Stomach (tissue), 9 donors: ENCODE data around the gene IGFALS. TPM values are rescaled to one million over a fixed set of nuclear protein-coding genes. Genes with fewer than 3 reads are reported as not detected.

Experiments used
- DNase-seq, 2 donors: peaks; one replicate each; pipeline versions ENCODE4 v3.0.0 to v3.0.0-alpha.2; 2013 to 2019
- H3K27ac ChIP-seq, 5 donors: fragments of 200-600 bp in 4 of 5; sonication (generic) in 4 of 5; one replicate each; pipeline ENCODE4 v1.5.1; 2013 to 2019; ENCODE audit warnings: mild to moderate bottlenecking in 1 of 5, moderate library complexity in 1 of 5
- H3K27me3 ChIP-seq, 3 donors: fragments of 200-600 bp; sonication (generic); one replicate each; pipeline ENCODE4 v1.5.1; 2017 to 2019; ENCODE audit warnings: mixed run types in 1 of 3
- H3K36me3 ChIP-seq, 4 donors: fragments of 200-600 bp; sonication (generic); 1 replicate in 3 of 4; 2 replicates in 1 of 4; pipeline ENCODE4 v1.5.1; 2016 to 2019
- H3K4me1 ChIP-seq, 4 donors: fragments of 200-600 bp; sonication (generic); one replicate each; pipeline ENCODE4 v1.5.1; 2016 to 2019
- H3K4me3 ChIP-seq, 4 donors: fragments of 200-600 bp; sonication (generic) in 3 of 4; one replicate each; pipeline ENCODE4 v1.5.1; 2016 to 2019; ENCODE audit warnings: mild to moderate bottlenecking in 1 of 4
- H3K9me3 ChIP-seq, 4 donors: fragments of 200-600 bp; sonication (generic); one replicate each; pipeline ENCODE4 v1.5.1; 2016 to 2019
- EP300 ChIP-seq: sonication (generic); formaldehyde crosslinking; IDR thresholded peaks from one replicate; pipeline ENCODE4 v1.6.1; 2017; ENCODE audit warnings: antibody characterized with exemption
- POLR2A ChIP-seq, 4 donors: fragments of 450-650 bp; IDR thresholded peaks; one replicate each; pipeline ENCODE4 v1.6.1; 2016; ENCODE audit warnings: antibody characterized with exemption in 4 of 4, control low read depth in 2 of 4, mild to moderate bottlenecking in 1 of 4, moderate library complexity in 1 of 4
- POLR2AphosphoS5 ChIP-seq, 3 donors: sonication (generic); formaldehyde crosslinking; IDR thresholded peaks; one replicate each; pipeline ENCODE4 v1.6.1; 2016; ENCODE audit warnings: antibody characterized with exemption in 3 of 3
- WGBS, 5 donors: extraction: QIAGEN DNeasy Blood & Tissue Kit in 3 of 5; methylation state at CpG; one replicate each; pipeline versions ENCODE4 v1.1.5 to v1.1.7; 2013 to 2018; 5-methylcytosine and 5-hydroxymethylcytosine counted together
- intact Hi-C: fragments of 100-400 bp; cut with DNase I; formaldehyde crosslinking; loops from one replicate; pipeline ENCODE4 v1.15.1; 2023; ENCODE audit warnings: low total_unique reads
- polyA plus RNA-seq, 3 donors: library from polyadenylated mRNA; stranded (reverse); fragments of 200-250 nt; gene quantifications; one replicate each; pipeline ENCODE4 v1.2.3, GENCODE V29; 2013
- total RNA-seq, 5 donors: library from RNA; depleted of rRNA; stranded (reverse); fragments of >200 nt; gene quantifications; one replicate each; pipeline versions ENCODE4 v1.1.0 to v1.2.3, GENCODE V29; 2014 to 2016
- TF ChIP-seq, protein P1 (sequence below), 7 experiments: fragments of 450-650 bp in 4 of 7; fragments of 200-600 bp in 3 of 7; sonication (generic) in 3 of 7; IDR thresholded peaks; one replicate each; pipeline ENCODE4 v1.5.1; 2016 to 2019; ENCODE audit warnings: antibody characterized with exemption in 7 of 7, control low read depth in 2 of 7, mild to moderate bottlenecking in 1 of 7
- donor health status: healthy with polysubstance abuse.
- donor health status: Bipolar disorder and iron deficiency.
- donor health status: healthy.

The IGFALS gene
- total and polyA plus RNA-seq, 8 donors: 2.4 to 24.6 (median 7.1) TPM; not detected in 1

GRCh38 chr16:1768061-1768766, 25.3 kb downstream of the IGFALS start:
- TF ChIP-seq POLR2A (IDR thresholded peaks at IDR 0.05) (no peak), EP300 (no peak), POLR2AphosphoS5 (IDR thresholded peaks at IDR 0.05) (no peak)
- TF ChIP-seq, protein P1, sequence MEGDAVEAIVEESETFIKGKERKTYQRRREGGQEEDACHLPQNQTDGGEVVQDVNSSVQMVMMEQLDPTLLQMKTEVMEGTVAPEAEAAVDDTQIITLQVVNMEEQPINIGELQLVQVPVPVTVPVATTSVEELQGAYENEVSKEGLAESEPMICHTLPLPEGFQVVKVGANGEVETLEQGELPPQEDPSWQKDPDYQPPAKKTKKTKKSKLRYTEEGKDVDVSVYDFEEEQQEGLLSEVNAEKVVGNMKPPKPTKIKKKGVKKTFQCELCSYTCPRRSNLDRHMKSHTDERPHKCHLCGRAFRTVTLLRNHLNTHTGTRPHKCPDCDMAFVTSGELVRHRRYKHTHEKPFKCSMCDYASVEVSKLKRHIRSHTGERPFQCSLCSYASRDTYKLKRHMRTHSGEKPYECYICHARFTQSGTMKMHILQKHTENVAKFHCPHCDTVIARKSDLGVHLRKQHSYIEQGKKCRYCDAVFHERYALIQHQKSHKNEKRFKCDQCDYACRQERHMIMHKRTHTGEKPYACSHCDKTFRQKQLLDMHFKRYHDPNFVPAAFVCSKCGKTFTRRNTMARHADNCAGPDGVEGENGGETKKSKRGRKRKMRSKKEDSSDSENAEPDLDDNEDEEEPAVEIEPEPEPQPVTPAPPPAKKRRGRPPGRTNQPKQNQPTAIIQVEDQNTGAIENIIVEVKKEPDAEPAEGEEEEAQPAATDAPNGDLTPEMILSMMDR (IDR thresholded peaks at IDR 0.05): no peak
- Histone ChIP-seq H3K27ac (no peak overlapping the region), H3K27me3 (no peaks in the 10 kb centered on the region), H3K4me1 (peaks cover 23 to 50% (median 35%) of the 10 kb centered on the region in 4 donors), H3K9me3 (no peaks in the 10 kb centered on the region), H3K4me3 (no peak overlapping the region), H3K36me3 (peaks cover 51 to 68% (median 66%) of the 10 kb centered on the region in 4 donors)
- DNase-seq: no peak
- 86 to 89% (median 87%) methylated on average over 18 to 41 of the region's 41 CpGs for whole genome bisulfite sequencing, 5 donors
- intact Hi-C loops: no loop called here

GRCh38 chr16:1767116-1767994, 26.1 kb downstream of the IGFALS start:
- DNase-seq: no peak
- intact Hi-C loops: no loop called here
- Histone ChIP-seq H3K4me1 (peaks cover 22 to 57% (median 37%) of the 10 kb centered on the region in 4 donors), H3K27me3 (no peaks in the 10 kb centered on the region), H3K36me3 (peaks cover 60 to 77% (median 74%) of the 10 kb centered on the region in 4 donors), H3K9me3 (no peaks in the 10 kb centered on the region), H3K27ac (no peak overlapping the region), H3K4me3 (no peak overlapping the region)
- WGBS, 5 donors: 85 to 93% (median 91%) methylated on average over 11 to 42 of the region's 42 CpGs
- TF ChIP-seq EP300 (no peak), POLR2AphosphoS5 (IDR thresholded peaks at IDR 0.05) (no peak), POLR2A (IDR thresholded peaks at IDR 0.05) (no peak)
- TF ChIP-seq, protein P1 (IDR thresholded peaks at IDR 0.05): no peak

- intact Hi-C loops: no loop called here
- no peak overlapping the region for H3K27ac ChIP-seq
- TF ChIP-seq POLR2AphosphoS5 (IDR thresholded peaks at IDR 0.05) (no peak), EP300 (no peak), POLR2A (IDR thresholded peaks at IDR 0.05) (no peak)
- TF ChIP-seq, protein P1 (IDR thresholded peaks at IDR 0.05): no peak
- no peaks in the 10 kb centered on the region for H3K9me3 ChIP-seq
- 76 to 84% (median 80%) methylated on average over 2 to 18 of the region's 18 CpGs for WGBS, 5 donors
- no peaks in the 10 kb centered on the region for H3K27me3 ChIP-seq
- peaks cover 66 to 84% (median 81%) of the 10 kb centered on the region in 4 donors for H3K36me3 ChIP-seq
- H3K4me1 ChIP-seq: peaks cover 15 to 50% (median 30%) of the 10 kb centered on the region in 4 donors
- H3K4me3 ChIP-seq: no peak overlapping the region
- DNase-seq: no peak
Measured at GRCh38 chr16:1766701-1767100, 26.8 kb downstream of the IGFALS start.

GRCh38 chr16:1766231-1766630, 27.3 kb downstream of the IGFALS start:
- no peak overlapping the region for H3K27ac ChIP-seq
- H3K36me3 ChIP-seq: peaks cover 68 to 88% (median 86%) of the 10 kb centered on the region in 4 donors
- TF ChIP-seq, protein P1 (IDR thresholded peaks at IDR 0.05): no peak
- no peak for TF ChIP-seq EP300
- TF ChIP-seq POLR2AphosphoS5 (IDR thresholded peaks at IDR 0.05): no peak
- TF ChIP-seq POLR2A (IDR thresholded peaks at IDR 0.05): no peak
- H3K4me1 ChIP-seq: peaks cover 14 to 46% (median 26%) of the 10 kb centered on the region in 4 donors
- no peaks in the 10 kb centered on the region for H3K27me3 ChIP-seq
- intact Hi-C loops: no loop called here
- no peak for DNase-seq
- H3K4me3 ChIP-seq: no peak overlapping the region
- WGBS, 5 donors: 89 to 94% (median 93%) methylated on average over 16 to 19 of the region's 19 CpGs; no CpG with 5 or more reads in 1 of the 5 donors
- no peaks in the 10 kb centered on the region for H3K9me3 ChIP-seq
